H9 (cell line): Measurements from ENCODE around the gene CRCP. TPM values are rescaled to one million over a fixed set of nuclear protein-coding genes. Genes with fewer than 3 reads are reported as not detected.

ENCODE experiments used
- DNase-seq: peaks from one replicate; pipeline ENCODE4 v3.0.0-alpha.2; 2017
- H2AFZ ChIP-seq: one replicate; pipeline ENCODE4 v1.6.1; 2013; ENCODE audit warnings: mild to moderate bottlenecking, low read length, control low read depth, moderate library complexity
- H2AK5ac ChIP-seq: 2 replicates; pipeline ENCODE4 v1.6.1; 2013; ENCODE audit warnings: low read length, control low read depth, mixed read lengths; ENCODE audit not compliant: insufficient read length
- H2BK120ac ChIP-seq: one replicate; pipeline ENCODE4 v1.6.1; 2013; ENCODE audit warnings: low read depth, mild to moderate bottlenecking, low read length, control low read depth, inconsistent platforms; ENCODE audit not compliant: poor library complexity, severe bottlenecking
- H2BK12ac ChIP-seq: 2 replicates; pipeline ENCODE4 v1.6.1; 2013; ENCODE audit warnings: low read length, control low read depth, mixed read lengths, low read depth; ENCODE audit not compliant: insufficient read length
- H2BK15ac ChIP-seq: 2 replicates; pipeline ENCODE4 v1.6.1; 2013; ENCODE audit warnings: low read depth, low read length, control low read depth
- H2BK20ac ChIP-seq: one replicate; pipeline ENCODE4 v1.6.1; 2013; ENCODE audit warnings: low read depth, mild to moderate bottlenecking, low read length, control low read depth, inconsistent platforms; ENCODE audit not compliant: poor library complexity, severe bottlenecking
- H2BK5ac ChIP-seq: 2 replicates; pipeline ENCODE4 v1.6.1; 2013; ENCODE audit warnings: low read length, control low read depth, mixed read lengths; ENCODE audit not compliant: insufficient read length
- H3K14ac ChIP-seq: 2 replicates; pipeline ENCODE4 v1.6.1; 2013; ENCODE audit warnings: low read length, control low read depth; ENCODE audit not compliant: insufficient read depth
- H3K18ac ChIP-seq: 2 replicates; pipeline ENCODE4 v1.6.1; 2013; ENCODE audit warnings: low read depth, mild to moderate bottlenecking, mixed read lengths, low read length, control low read depth; ENCODE audit not compliant: insufficient read length
- H3K23ac ChIP-seq: 2 replicates; pipeline ENCODE4 v1.6.1; 2013; ENCODE audit warnings: low read length, control low read depth, mixed read lengths, low read depth; ENCODE audit not compliant: insufficient read length
- H3K23me2 ChIP-seq: 2 replicates; pipeline ENCODE4 v1.6.1; 2013; ENCODE audit warnings: low read depth, mild to moderate bottlenecking, mixed read lengths, low read length, control low read depth; ENCODE audit not compliant: insufficient read length, poor library complexity, severe bottlenecking
- H3K27ac ChIP-seq: 2 replicates; pipeline ENCODE4 v1.5.1; 2013; ENCODE audit warnings: low read length, control low read depth, mixed read lengths, low read depth; ENCODE audit not compliant: insufficient read length
- H3K27me3 ChIP-seq: 2 replicates; pipeline ENCODE4 v1.6.1; 2013; ENCODE audit warnings: low read length, control low read depth, inconsistent platforms; ENCODE audit not compliant: insufficient read depth
- H3K4ac ChIP-seq: 2 replicates; pipeline ENCODE4 v1.6.1; 2013; ENCODE audit warnings: low read depth, mild to moderate bottlenecking, control low read depth, inconsistent platforms, low read length, moderate library complexity
- H3K4me1 ChIP-seq: 2 replicates; pipeline ENCODE4 v1.6.1; 2013; ENCODE audit warnings: low read length, control low read depth, inconsistent platforms; ENCODE audit not compliant: insufficient read depth
- H3K4me2 ChIP-seq: 2 replicates; pipeline ENCODE4 v1.6.1; 2013; ENCODE audit warnings: low read length, control low read depth, mixed read lengths; ENCODE audit not compliant: insufficient read length, insufficient read depth
- H3K56ac ChIP-seq: 2 replicates; pipeline ENCODE4 v1.6.1; 2013; ENCODE audit warnings: low read depth, mild to moderate bottlenecking, mixed read lengths, low read length, control low read depth; ENCODE audit not compliant: insufficient read length
- H3K79me1 ChIP-seq: 2 replicates; pipeline ENCODE4 v1.6.1; 2013; ENCODE audit warnings: low read depth, mild to moderate bottlenecking, moderate library complexity, low read length, control low read depth, inconsistent platforms; ENCODE audit not compliant: insufficient read depth, poor library complexity, severe bottlenecking
- H3K79me2 ChIP-seq: 2 replicates; pipeline ENCODE4 v1.6.1; 2013; ENCODE audit warnings: low read length, control low read depth, inconsistent platforms; ENCODE audit not compliant: insufficient read depth
- H3K9ac ChIP-seq: 2 replicates; pipeline ENCODE4 v1.6.1; 2013; ENCODE audit warnings: low read length, control low read depth, mixed read lengths; ENCODE audit not compliant: insufficient read length; ENCODE audit errors: extremely low read depth
- H3K9me3 ChIP-seq: one replicate; pipeline ENCODE4 v1.6.1; 2013; ENCODE audit warnings: low read depth, low read length, inconsistent platforms; ENCODE audit not compliant: control insufficient read depth
- H3T11ph ChIP-seq: one replicate; pipeline ENCODE4 v1.6.1; 2013; ENCODE audit warnings: mild to moderate bottlenecking, low read length, control low read depth, inconsistent platforms
- H4K20me1 ChIP-seq: one replicate; pipeline ENCODE4 v1.6.1; 2013; ENCODE audit not compliant: control insufficient read depth, insufficient read length, insufficient read depth
- H4K5ac ChIP-seq: 2 replicates; pipeline ENCODE4 v1.6.1; 2013; ENCODE audit warnings: low read depth, mild to moderate bottlenecking, mixed read lengths, low read length, control low read depth; ENCODE audit not compliant: insufficient read length
- H4K8ac ChIP-seq: replicated peaks from 2 replicates; pipeline ENCODE4 v1.6.1; 2013; ENCODE audit warnings: low read length, control low read depth, mixed read lengths, low read depth; ENCODE audit not compliant: insufficient read length
- H4K91ac ChIP-seq: 2 replicates; pipeline ENCODE4 v1.6.1; 2013; ENCODE audit warnings: low read depth, mild to moderate bottlenecking, moderate library complexity, mixed read lengths, low read length, control low read depth; ENCODE audit not compliant: insufficient read length
- H3K27ac Mint-ChIP-seq, 3 experiments: 2 replicates in 2 of 3; 3 replicates in 1 of 3; pipeline ENCODE4 v1.8.0; 2020 to 2021; ENCODE audit warnings: mixed read lengths in 3 of 3, mild to moderate bottlenecking in 1 of 3, moderate library complexity in 1 of 3
- H3K27me3 Mint-ChIP-seq: 2 replicates; pipeline ENCODE4 v1.8.0; 2021; ENCODE audit warnings: low read depth, mild to moderate bottlenecking, moderate library complexity, mixed read lengths
- H3K36me3 Mint-ChIP-seq, 3 experiments: 2 replicates in 2 of 3; 3 replicates in 1 of 3; pipeline ENCODE4 v1.8.0; 2020 to 2021; ENCODE audit warnings: low read depth in 3 of 3, mixed read lengths in 3 of 3; ENCODE audit not compliant: insufficient read depth in 1 of 3
- H3K4me1 Mint-ChIP-seq, 2 experiments: 2 replicates each; pipeline ENCODE4 v1.8.0; 2020; ENCODE audit warnings: mixed read lengths in 2 of 2
- H3K4me3 Mint-ChIP-seq, 2 experiments: 2 replicates in 1 of 2; 3 replicates in 1 of 2; pipeline ENCODE4 v1.8.0; 2020 to 2021; ENCODE audit warnings: mild to moderate bottlenecking in 2 of 2, mixed read lengths in 2 of 2, moderate library complexity in 1 of 2
- H3K9me3 Mint-ChIP-seq, 2 experiments: 2 replicates in 1 of 2; 3 replicates in 1 of 2; pipeline ENCODE4 v1.8.0; 2020; ENCODE audit warnings: mild to moderate bottlenecking in 2 of 2, mixed read lengths in 2 of 2, moderate library complexity in 1 of 2
- WGBS: extraction: QIAGEN DNeasy Blood & Tissue Kit; methylation state at CpG from one replicate; pipeline ENCODE4 v1.1.7; 2013; ENCODE audit warnings: missing lambda C conversion rate, low lambda C conversion rate, mixed read lengths; ENCODE audit not compliant: insufficient read length; ENCODE audit errors: extremely low coverage; 5-methylcytosine and 5-hydroxymethylcytosine counted together
- total RNA-seq: library from RNA; stranded (reverse); gene quantifications from 2 replicates; pipeline ENCODE4 v1.2.1, GENCODE V29; 2021
- TF ChIP-seq, protein P1 (sequence below): fragments of 200-600 bp; sonication (generic); conservative IDR thresholded peaks from 3 replicates; pipeline ENCODE4 v1.8.0; 2021; ENCODE audit warnings: antibody characterized with exemption, mild to moderate bottlenecking

CRCP gene
- total RNA-seq, 1 experiment from 2014 or later = 39.0 TPM

- no peaks in the 10 kb centered on the region for H3K23me2 ChIP-seq
- H4K20me1 ChIP-seq = no peaks in the 10 kb centered on the region
- H3K27me3 ChIP-seq = no peaks in the 10 kb centered on the region
- no peaks in the 10 kb centered on the region for H3K79me2 ChIP-seq
- TF ChIP-seq, protein P1, sequence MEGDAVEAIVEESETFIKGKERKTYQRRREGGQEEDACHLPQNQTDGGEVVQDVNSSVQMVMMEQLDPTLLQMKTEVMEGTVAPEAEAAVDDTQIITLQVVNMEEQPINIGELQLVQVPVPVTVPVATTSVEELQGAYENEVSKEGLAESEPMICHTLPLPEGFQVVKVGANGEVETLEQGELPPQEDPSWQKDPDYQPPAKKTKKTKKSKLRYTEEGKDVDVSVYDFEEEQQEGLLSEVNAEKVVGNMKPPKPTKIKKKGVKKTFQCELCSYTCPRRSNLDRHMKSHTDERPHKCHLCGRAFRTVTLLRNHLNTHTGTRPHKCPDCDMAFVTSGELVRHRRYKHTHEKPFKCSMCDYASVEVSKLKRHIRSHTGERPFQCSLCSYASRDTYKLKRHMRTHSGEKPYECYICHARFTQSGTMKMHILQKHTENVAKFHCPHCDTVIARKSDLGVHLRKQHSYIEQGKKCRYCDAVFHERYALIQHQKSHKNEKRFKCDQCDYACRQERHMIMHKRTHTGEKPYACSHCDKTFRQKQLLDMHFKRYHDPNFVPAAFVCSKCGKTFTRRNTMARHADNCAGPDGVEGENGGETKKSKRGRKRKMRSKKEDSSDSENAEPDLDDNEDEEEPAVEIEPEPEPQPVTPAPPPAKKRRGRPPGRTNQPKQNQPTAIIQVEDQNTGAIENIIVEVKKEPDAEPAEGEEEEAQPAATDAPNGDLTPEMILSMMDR = no peak
- no peak overlapping the region for H4K91ac ChIP-seq
- H3K4me2 ChIP-seq = no peak overlapping the region
- Mint-ChIP-seq H3K27ac (no peak overlapping the region), H3K4me1 (no peaks in the 10 kb centered on the region), H3K4me3 (no peak overlapping the region), H3K9me3 (no peaks in the 10 kb centered on the region; a peak in 2 of 5 replicates), H3K36me3 (peaks cover 2 to 3% (median 3%) of the 10 kb centered on the region in 3 experiments; a peak in 3 of 7 replicates), H3K27me3 (no peaks in the 10 kb centered on the region)
- no peak overlapping the region for H3K4ac ChIP-seq
- no peak overlapping the region for H4K8ac ChIP-seq
- no peak overlapping the region for H2BK20ac ChIP-seq
- no peak for DNase-seq
- H3K27ac ChIP-seq = no peak overlapping the region
- no peak overlapping the region for H3K14ac ChIP-seq
- H3K79me1 ChIP-seq = no peaks in the 10 kb centered on the region
- H3K18ac ChIP-seq = no peak overlapping the region
- H3K9me3 ChIP-seq = no peaks in the 10 kb centered on the region
- H3K56ac ChIP-seq = no peak overlapping the region
- no peak overlapping the region for H4K5ac ChIP-seq
- no peak overlapping the region for H3T11ph ChIP-seq
- no peak overlapping the region for H3K23ac ChIP-seq
- no peaks in the 10 kb centered on the region for H3K4me1 ChIP-seq
- no peak overlapping the region for H2AK5ac ChIP-seq
- H2BK12ac ChIP-seq = no peak overlapping the region
- no peak overlapping the region for H2AFZ ChIP-seq
- H3K9ac ChIP-seq = no peak overlapping the region
- WGBS = no CpG with 5 or more reads among the region's 7 CpGs
- H2BK15ac ChIP-seq = no peak overlapping the region
- no peak overlapping the region for H2BK120ac ChIP-seq
- no peak overlapping the region for H2BK5ac ChIP-seq
Observed at GRCh38 chr7:66164356-66164755, 49.7 kb downstream of the CRCP start.
